ENCODE data around the gene SLC15A1.
A peak's percentile ranks its signal among the peaks of the same experiment; 100 is the strongest.

SLC15A1 gene

DNA sequence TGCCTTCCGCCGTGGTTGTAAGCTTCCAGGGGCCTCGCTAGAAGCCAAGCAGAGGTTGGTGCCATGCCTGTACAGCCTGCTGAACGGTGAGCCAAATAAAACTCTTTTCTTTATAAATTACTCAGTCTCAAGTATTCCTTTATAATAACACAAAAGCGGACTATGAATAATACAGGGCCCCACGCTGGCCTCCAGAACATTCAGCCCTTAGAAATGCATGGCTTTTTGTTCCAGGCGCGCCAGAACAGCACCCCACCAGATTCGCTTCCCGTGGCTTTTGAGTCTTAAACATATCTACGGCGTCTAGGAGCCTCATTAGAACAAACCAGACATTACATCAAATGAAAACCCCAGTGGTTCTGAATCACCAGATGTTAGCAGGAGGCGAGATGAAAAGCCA is 75.1 kb downstream of the SLC15A1 start:
- TF ChIP-seq, protein P1, sequence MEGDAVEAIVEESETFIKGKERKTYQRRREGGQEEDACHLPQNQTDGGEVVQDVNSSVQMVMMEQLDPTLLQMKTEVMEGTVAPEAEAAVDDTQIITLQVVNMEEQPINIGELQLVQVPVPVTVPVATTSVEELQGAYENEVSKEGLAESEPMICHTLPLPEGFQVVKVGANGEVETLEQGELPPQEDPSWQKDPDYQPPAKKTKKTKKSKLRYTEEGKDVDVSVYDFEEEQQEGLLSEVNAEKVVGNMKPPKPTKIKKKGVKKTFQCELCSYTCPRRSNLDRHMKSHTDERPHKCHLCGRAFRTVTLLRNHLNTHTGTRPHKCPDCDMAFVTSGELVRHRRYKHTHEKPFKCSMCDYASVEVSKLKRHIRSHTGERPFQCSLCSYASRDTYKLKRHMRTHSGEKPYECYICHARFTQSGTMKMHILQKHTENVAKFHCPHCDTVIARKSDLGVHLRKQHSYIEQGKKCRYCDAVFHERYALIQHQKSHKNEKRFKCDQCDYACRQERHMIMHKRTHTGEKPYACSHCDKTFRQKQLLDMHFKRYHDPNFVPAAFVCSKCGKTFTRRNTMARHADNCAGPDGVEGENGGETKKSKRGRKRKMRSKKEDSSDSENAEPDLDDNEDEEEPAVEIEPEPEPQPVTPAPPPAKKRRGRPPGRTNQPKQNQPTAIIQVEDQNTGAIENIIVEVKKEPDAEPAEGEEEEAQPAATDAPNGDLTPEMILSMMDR (IDR thresholded peaks at IDR 0.05; ENCODE audit: borderline replicate concordance, insufficient read depth, low read depth, low read length), result no peak
- H3K4me3 ChIP-seq (ENCODE audit: low read depth, low read length), result no peak overlapping the region

DNA sequence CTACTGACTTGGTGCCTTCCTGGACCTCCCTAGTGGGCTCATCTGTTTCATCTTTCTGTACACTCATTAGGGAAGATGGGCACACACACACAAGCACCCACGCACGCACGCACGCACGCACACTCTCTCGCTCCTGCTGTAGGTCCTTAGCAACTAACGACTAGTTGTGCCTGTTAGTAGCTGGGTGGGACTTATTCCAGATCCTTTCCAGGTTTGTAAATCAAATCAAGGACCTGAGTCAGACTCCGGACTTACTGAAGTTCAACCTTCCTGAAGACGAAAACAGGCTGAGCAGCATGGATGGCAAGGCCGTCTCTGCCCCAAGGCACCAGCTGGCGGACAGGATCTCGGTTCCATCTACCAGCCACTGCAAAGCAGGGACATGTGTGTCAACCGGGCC is 76.2 kb downstream of the SLC15A1 start:
- TF ChIP-seq, protein P1 (IDR thresholded peaks at IDR 0.05; ENCODE audit: borderline replicate concordance, insufficient read depth, low read depth, low read length), result no peak
- no peak overlapping the region for H3K4me3 ChIP-seq (ENCODE audit: low read depth, low read length)

DNA sequence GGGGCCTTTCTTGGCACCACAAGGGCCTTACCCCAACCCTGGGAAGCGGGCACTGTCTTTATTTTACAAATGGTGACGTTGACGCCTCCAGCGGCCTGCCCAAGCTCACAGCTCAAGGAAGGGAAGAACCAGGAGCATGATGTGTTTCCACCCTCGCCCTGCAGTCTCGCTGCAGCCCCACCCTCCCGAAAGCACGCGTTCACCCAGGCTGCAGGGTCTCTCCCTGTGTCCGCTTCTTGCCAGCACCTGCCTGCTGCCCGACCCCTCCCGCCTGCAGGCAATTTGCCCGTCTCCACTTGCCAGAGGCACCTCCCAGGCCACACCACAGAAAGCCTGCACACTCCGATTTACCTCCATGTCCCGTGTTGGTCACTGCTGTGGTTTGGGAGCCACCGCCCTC is 76.6 kb downstream of the SLC15A1 start:
- H3K4me3 ChIP-seq (ENCODE audit: low read depth, low read length), result no peak overlapping the region
- TF ChIP-seq, protein P1 (IDR thresholded peaks at IDR 0.05; ENCODE audit: borderline replicate concordance, insufficient read depth, low read depth, low read length), result no peak

- TF ChIP-seq, protein P1 (IDR thresholded peaks at IDR 0.05; ENCODE audit: borderline replicate concordance, insufficient read depth, low read depth, low read length), result no peak
These were observed 77.4 kb downstream of the SLC15A1 start for GRCh38 chr13:98675066-98675465.

GRCh38 chr13:98672947-98673613 is 79.4 kb downstream of the SLC15A1 start:
- H3K4me3 ChIP-seq (ENCODE audit: low read depth, low read length), result no peak overlapping the region

More at GRCh38 chr13:98675066-98675465, 77.4 kb downstream of the SLC15A1 start:
- H3K4me3 ChIP-seq (ENCODE audit: low read depth, low read length), result no peak overlapping the region

DNA sequence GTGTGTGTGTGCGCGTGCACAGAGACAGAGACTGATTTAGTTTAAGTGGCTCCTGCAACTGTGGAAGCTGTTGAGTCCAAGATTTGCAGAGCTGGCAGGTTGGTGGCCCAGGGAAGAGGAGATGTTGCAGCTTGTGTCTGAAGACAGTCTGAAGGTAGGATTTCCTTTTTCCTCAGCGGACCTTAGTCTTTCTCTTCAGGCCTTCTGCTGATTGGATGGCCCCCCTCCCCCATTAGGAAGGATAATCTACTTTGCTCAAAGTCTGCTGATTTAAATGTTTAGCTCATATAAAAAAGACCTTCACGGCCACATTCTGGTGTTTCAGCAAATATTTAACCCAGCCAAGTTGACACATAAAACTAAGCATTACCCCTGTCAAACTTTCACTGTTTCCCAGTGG is 84.3 kb downstream of the SLC15A1 start:
- TF ChIP-seq, protein P1 (IDR thresholded peaks at IDR 0.05; ENCODE audit: borderline replicate concordance, insufficient read depth, low read depth, low read length), result no peak

More at GRCh38 chr13:98672947-98673613, 79.4 kb downstream of the SLC15A1 start:
- TF ChIP-seq, protein P1 (IDR thresholded peaks at IDR 0.05; ENCODE audit: borderline replicate concordance, insufficient read depth, low read depth, low read length), result peak; percentile 73

GRCh38 chr13:98665638-98665995 is 86.9 kb downstream of the SLC15A1 start:
- H3K4me3 ChIP-seq (ENCODE audit: low read depth, low read length), result no peak overlapping the region
- TF ChIP-seq, protein P1 (IDR thresholded peaks at IDR 0.05; ENCODE audit: borderline replicate concordance, insufficient read depth, low read depth, low read length), result no peak

More for the DNA sequence above, 84.3 kb downstream of the SLC15A1 start:
- no peak overlapping the region for H3K4me3 ChIP-seq (ENCODE audit: low read depth, low read length)

Data from GM12875 (cell line).